ENCODE data around the gene MAPK13. TPM values are rescaled to one million over a fixed set of nuclear protein-coding genes. Genes with fewer than 3 reads are reported as not detected.

MAPK13 gene
- total RNA-seq, 3 donors from 2014 or later (not counting 1 experiment from before 2014, with no cell fraction given), result 39.4 to 52.1 (median 49.9) TPM

DNA sequence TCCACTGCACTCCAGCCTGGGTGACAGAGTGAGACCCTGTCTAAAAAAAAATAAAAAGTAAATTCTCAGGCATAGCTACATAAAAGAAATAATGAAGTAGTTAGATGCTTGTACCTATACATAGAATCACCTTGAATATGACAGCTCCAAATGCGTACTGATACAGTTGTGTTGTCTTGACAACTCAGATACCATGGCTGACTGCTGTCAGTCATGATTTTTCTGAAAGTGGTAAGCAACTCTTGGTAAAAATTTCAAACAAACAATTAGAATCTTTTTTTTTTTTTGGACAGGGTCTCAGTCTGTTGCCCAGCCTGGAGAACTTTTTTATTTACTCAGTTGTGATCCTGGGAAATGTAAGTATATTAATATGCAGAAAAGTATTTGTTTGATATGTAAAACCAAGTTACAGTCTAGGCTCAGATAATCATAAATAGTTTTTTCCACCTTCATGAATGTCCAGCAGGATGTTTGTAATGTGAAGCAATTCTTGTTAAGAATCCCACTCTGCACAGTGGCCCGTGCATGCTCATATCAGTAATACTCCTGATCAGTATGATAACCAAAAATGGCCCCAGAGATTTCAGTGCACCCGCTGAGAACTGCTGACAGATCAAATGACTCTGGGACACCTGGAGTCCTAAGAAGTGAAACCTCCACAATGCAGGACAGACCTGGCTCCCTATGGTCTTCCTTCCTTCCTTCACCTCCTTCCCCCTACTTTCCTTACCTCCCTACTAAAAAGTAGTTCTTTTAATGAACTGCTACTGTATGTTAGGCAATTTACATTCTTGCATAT lies 14.0 kb upstream of the MAPK13 start:
- no peaks in the 10 kb centered on the region for H3K9me3 ChIP-seq (ENCODE audit: control insufficient read depth, insufficient read depth, low read length)
- TF ChIP-seq, protein P1, sequence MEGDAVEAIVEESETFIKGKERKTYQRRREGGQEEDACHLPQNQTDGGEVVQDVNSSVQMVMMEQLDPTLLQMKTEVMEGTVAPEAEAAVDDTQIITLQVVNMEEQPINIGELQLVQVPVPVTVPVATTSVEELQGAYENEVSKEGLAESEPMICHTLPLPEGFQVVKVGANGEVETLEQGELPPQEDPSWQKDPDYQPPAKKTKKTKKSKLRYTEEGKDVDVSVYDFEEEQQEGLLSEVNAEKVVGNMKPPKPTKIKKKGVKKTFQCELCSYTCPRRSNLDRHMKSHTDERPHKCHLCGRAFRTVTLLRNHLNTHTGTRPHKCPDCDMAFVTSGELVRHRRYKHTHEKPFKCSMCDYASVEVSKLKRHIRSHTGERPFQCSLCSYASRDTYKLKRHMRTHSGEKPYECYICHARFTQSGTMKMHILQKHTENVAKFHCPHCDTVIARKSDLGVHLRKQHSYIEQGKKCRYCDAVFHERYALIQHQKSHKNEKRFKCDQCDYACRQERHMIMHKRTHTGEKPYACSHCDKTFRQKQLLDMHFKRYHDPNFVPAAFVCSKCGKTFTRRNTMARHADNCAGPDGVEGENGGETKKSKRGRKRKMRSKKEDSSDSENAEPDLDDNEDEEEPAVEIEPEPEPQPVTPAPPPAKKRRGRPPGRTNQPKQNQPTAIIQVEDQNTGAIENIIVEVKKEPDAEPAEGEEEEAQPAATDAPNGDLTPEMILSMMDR (IDR thresholded peaks at IDR 0.05), result no peak
- peaks cover 75% of the 10 kb centered on the region for H3K4me1 ChIP-seq (ENCODE audit: control insufficient read depth, insufficient read depth, low read length)
- 86% methylated on average over 3 of the region's 3 CpGs for WGBS (ENCODE audit: insufficient coverage)
- Mint-ChIP-seq H3K36me3 (no peaks in the 10 kb centered on the region), H3K27ac (peak overlapping the region; percentile 100), H3K4me3 (peak overlapping the region; percentile 67), H3K9me3 (no peaks in the 10 kb centered on the region), H3K27me3 (ENCODE audit: low read depth in 2 of 2) (no peaks in the 10 kb centered on the region), H3K4me1 (peaks cover 78 to 82% of the 10 kb centered on the region in 2 donors)
- H3K4me3 ChIP-seq (ENCODE audit: low read length), result no peak overlapping the region
- H3K27me3 ChIP-seq (ENCODE audit: control insufficient read depth, insufficient read depth, low read length), result no peaks in the 10 kb centered on the region
- intact Hi-C loops (cut with micrococcal nuclease), result no loop called here
- peak overlapping the region; percentile 71 for H3K27ac ChIP-seq (ENCODE audit: low read length)
- DNase-seq (no peak), ATAC-seq (no peak)
- peaks cover 5% of the 10 kb centered on the region for H3K36me3 ChIP-seq (ENCODE audit: control insufficient read depth, insufficient read depth, low read length)

DNA sequence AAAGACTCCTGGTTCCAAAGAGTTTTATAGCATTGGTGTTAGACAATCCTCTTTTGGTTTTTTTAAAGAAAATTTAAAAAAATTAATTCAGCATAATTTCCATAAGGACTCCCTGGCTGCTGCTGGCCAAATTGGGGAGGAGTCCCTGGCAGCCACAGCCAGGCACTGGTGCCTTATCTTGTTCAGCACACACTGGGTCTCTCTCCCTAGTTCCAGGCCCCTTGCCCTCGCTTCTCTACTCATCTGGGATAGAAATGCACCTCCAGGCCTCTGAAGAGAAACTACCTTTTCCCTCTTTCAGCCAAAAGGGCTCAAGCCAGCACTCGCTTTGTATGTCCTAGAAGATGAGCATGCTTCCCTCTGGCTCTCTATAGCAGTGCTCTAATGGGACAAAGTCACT lies 13.4 kb upstream of the MAPK13 start:
- H3K27ac Mint-ChIP-seq, result peak overlapping the region; percentile 100
- ATAC-seq, result no peak
- Histone ChIP-seq H3K4me1 (ENCODE audit: control insufficient read depth, insufficient read depth, low read length) (peaks cover 82% of the 10 kb centered on the region), H3K4me3 (ENCODE audit: low read length) (no peak overlapping the region), H3K36me3 (ENCODE audit: control insufficient read depth, insufficient read depth, low read length) (no peaks in the 10 kb centered on the region), H3K27me3 (ENCODE audit: control insufficient read depth, insufficient read depth, low read length) (no peaks in the 10 kb centered on the region), H3K9me3 (ENCODE audit: control insufficient read depth, insufficient read depth, low read length) (no peaks in the 10 kb centered on the region), H3K27ac (ENCODE audit: low read length) (no peak overlapping the region)
- DNase-seq, result no peak
- H3K27me3 Mint-ChIP-seq (ENCODE audit: low read depth in 2 of 2), result no peaks in the 10 kb centered on the region
- peak overlapping the region; percentile 67 for H3K4me3 Mint-ChIP-seq
- no peaks in the 10 kb centered on the region for H3K36me3 Mint-ChIP-seq
- 96% methylated on average over 2 of the region's 2 CpGs for WGBS (ENCODE audit: insufficient coverage)
- intact Hi-C loops (cut with micrococcal nuclease), result no loop called here
- TF ChIP-seq, protein P1 (IDR thresholded peaks at IDR 0.05), result no peak
- peaks cover 84 to 88% of the 10 kb centered on the region in 2 donors for H3K4me1 Mint-ChIP-seq
- no peaks in the 10 kb centered on the region for H3K9me3 Mint-ChIP-seq

DNA sequence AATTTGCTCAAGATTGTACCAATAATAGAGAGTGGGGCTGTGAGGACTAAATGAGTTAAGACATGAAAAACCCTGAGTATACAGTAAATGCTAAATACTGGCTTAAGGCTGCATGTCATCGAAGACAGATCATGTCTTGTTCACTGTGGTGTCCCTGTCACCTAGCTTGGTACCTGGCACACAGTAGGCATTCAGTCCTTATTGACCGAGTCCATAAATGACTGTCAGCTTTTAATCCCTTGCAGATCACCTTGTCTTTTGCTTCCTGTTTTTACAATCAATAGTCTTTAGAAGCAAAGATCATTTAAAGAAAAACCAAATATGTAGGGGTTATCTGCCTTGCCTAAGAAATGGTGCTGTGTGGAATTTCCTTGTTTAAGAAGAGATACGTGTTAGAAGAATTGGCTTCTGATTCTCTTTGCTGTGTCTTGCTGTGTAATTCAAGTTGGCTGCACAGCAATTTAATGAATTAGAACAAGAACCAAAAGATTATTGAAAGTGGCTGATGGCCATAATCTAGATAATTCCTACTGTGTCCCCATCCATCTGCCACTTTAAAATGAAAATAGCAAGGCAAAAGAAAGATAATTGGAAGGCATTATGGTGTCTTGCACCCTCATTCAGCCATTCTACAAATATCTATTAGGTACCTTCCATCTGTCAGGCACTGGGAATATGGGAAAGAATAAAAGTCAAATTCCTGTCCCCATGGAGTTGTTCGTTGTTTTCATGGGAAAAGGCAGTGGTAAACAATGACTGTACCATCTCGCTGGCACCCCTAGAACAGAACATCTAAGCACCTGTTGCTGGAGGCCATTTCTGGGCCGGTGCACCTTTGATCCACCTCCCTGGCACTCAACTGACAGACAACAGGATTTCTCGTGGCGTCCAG lies 12.4 kb upstream of the MAPK13 start:
- no peaks in the 10 kb centered on the region for H3K27me3 Mint-ChIP-seq (ENCODE audit: low read depth in 2 of 2)
- Histone ChIP-seq H3K27me3 (ENCODE audit: control insufficient read depth, insufficient read depth, low read length) (no peaks in the 10 kb centered on the region), H3K27ac (ENCODE audit: low read length) (peak overlapping the region; percentile 98), H3K4me1 (ENCODE audit: control insufficient read depth, insufficient read depth, low read length) (peaks cover 91% of the 10 kb centered on the region), H3K36me3 (ENCODE audit: control insufficient read depth, insufficient read depth, low read length) (no peaks in the 10 kb centered on the region), H3K4me3 (ENCODE audit: low read length) (no peak overlapping the region), H3K9me3 (ENCODE audit: control insufficient read depth, insufficient read depth, low read length) (no peaks in the 10 kb centered on the region)
- H3K9me3 Mint-ChIP-seq, result no peaks in the 10 kb centered on the region
- peaks cover 94% of the 10 kb centered on the region in 2 donors for H3K4me1 Mint-ChIP-seq
- ATAC-seq (no peak), DNase-seq (no peak)
- TF ChIP-seq, protein P1 (IDR thresholded peaks at IDR 0.05), result no peak
- 78% methylated on average over 8 of the region's 8 CpGs for WGBS (ENCODE audit: insufficient coverage)
- no peaks in the 10 kb centered on the region for H3K36me3 Mint-ChIP-seq
- intact Hi-C loops (cut with micrococcal nuclease), result loop anchor here (1.0 kb wide), 1 partner anchor 91 kb away; the partner anchor contains the start of gene MAPK14
- H3K4me3 Mint-ChIP-seq, result peak overlapping the region; percentile 80
- peak overlapping the region; percentile 100 for H3K27ac Mint-ChIP-seq

Data from natural killer cell (primary cell).